ENCODE data around the gene DDX27.

The DDX27 gene

GRCh38 chr20:49286689-49287551, 67.7 kb downstream of the DDX27 start:
- no peaks in the 10 kb centered on the region for H3K27me3 ChIP-seq (ENCODE audit: control insufficient read depth in 5 of 5, insufficient read depth in 4 of 5, low read length in 5 of 5)
- H3K27ac ChIP-seq (ENCODE audit: low read depth, low read length) = no peak overlapping the region
- peaks cover 67 to 93% (median 89%) of the 10 kb centered on the region in 5 donors for H3K36me3 ChIP-seq (ENCODE audit: control insufficient read depth in 5 of 5, insufficient read depth in 5 of 5, low read length in 5 of 5)
- peaks cover 13 to 36% (median 25%) of the 10 kb centered on the region in 5 donors for H3K9me3 ChIP-seq (ENCODE audit: control insufficient read depth in 5 of 5, low read length in 5 of 5)
- no peak overlapping the region for H3K9ac ChIP-seq (ENCODE audit: low read length in 5 of 5)
- H3K4me1 ChIP-seq (ENCODE audit: control insufficient read depth in 5 of 5, insufficient read depth in 5 of 5, low read length in 5 of 5) = peaks cover 0 to 24% (median 17%) of the 10 kb centered on the region in 5 donors
- peak overlapping the region in 4 of 5 donors; percentile 1 to 35 (median 12) for H3K4me3 ChIP-seq (ENCODE audit: low read depth in 1 of 5, low read length in 5 of 5)

GRCh38 chr20:49287555-49288249, 68.5 kb downstream of the DDX27 start:
- H3K4me3 ChIP-seq (ENCODE audit: low read depth in 1 of 5, low read length in 5 of 5) = peak overlapping the region in 1 of 5 donors; percentile 35
- no peaks in the 10 kb centered on the region for H3K27me3 ChIP-seq (ENCODE audit: control insufficient read depth in 5 of 5, insufficient read depth in 4 of 5, low read length in 5 of 5)
- H3K9ac ChIP-seq (ENCODE audit: low read length in 5 of 5) = no peak overlapping the region
- no peak overlapping the region for H3K27ac ChIP-seq (ENCODE audit: low read depth, low read length)
- H3K36me3 ChIP-seq (ENCODE audit: control insufficient read depth in 5 of 5, insufficient read depth in 5 of 5, low read length in 5 of 5) = peaks cover 64 to 90% (median 81%) of the 10 kb centered on the region in 5 donors
- H3K4me1 ChIP-seq (ENCODE audit: control insufficient read depth in 5 of 5, insufficient read depth in 5 of 5, low read length in 5 of 5) = peaks cover 0 to 20% (median 13%) of the 10 kb centered on the region in 5 donors
- peaks cover 13 to 32% (median 25%) of the 10 kb centered on the region in 5 donors for H3K9me3 ChIP-seq (ENCODE audit: control insufficient read depth in 5 of 5, low read length in 5 of 5)

GRCh38 chr20:49288250-49288751, 69.1 kb downstream of the DDX27 start:
- Histone ChIP-seq H3K36me3 (ENCODE audit: control insufficient read depth in 5 of 5, insufficient read depth in 5 of 5, low read length in 5 of 5) (peaks cover 59 to 84% (median 75%) of the 10 kb centered on the region in 5 donors), H3K4me3 (ENCODE audit: low read depth in 1 of 5, low read length in 5 of 5) (no peak overlapping the region), H3K4me1 (ENCODE audit: control insufficient read depth in 5 of 5, insufficient read depth in 5 of 5, low read length in 5 of 5) (peaks cover 0 to 14% (median 8%) of the 10 kb centered on the region in 5 donors), H3K27ac (ENCODE audit: low read depth, low read length) (no peak overlapping the region), H3K9me3 (ENCODE audit: control insufficient read depth in 5 of 5, low read length in 5 of 5) (peaks cover 13 to 31% (median 25%) of the 10 kb centered on the region in 5 donors), H3K27me3 (ENCODE audit: control insufficient read depth in 5 of 5, insufficient read depth in 4 of 5, low read length in 5 of 5) (no peaks in the 10 kb centered on the region), H3K9ac (ENCODE audit: low read length in 5 of 5) (no peak overlapping the region)

DNA sequence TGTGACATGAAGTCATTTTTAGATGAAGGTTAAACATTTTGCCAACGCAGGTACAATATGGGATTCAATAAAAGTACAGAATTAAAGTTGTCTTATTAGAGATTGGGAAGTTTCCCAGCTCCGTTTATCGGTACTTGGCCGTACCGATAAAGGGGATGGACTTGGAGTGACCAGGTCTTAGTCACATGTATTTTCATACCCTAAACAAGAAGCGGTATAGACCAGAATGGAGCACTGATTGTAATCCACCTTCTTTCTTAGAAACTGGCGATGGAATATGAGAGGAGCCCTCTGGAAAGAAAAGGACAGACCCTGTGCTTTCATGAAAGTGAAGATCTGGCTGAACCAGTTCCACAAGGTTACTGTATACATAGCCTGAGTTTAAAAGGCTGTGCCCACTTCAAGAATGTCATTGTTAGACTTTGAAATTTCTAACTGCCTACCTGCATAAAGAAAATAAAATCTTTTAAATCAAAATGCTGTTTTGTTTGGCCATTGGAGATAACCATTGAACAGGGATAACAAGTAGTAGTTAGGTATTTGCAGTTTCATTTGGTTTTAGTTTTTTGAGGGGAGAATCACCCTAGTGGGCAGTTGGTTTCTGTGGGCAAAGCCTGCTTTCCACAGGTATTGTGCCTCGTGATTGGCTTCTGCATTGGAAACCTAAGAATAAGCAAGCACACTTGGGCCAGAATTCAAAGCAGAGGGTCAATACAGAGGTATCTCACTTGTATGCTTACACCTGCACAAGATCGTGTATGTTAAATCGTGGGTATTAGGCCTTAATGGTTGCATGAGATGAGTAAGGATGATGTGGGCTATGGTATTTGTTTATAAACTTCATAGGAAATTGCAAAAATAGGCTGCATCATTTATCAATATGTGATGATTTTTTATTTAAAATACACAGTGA, 69.8 kb downstream of the DDX27 start:
- no peak overlapping the region for H3K27ac ChIP-seq (ENCODE audit: low read depth, low read length)
- H3K36me3 ChIP-seq (ENCODE audit: control insufficient read depth in 5 of 5, insufficient read depth in 5 of 5, low read length in 5 of 5) = peaks cover 53 to 77% (median 68%) of the 10 kb centered on the region in 5 donors
- H3K9ac ChIP-seq (ENCODE audit: low read length in 5 of 5) = no peak overlapping the region
- no peaks in the 10 kb centered on the region for H3K27me3 ChIP-seq (ENCODE audit: control insufficient read depth in 5 of 5, insufficient read depth in 4 of 5, low read length in 5 of 5)
- no peak overlapping the region for H3K4me3 ChIP-seq (ENCODE audit: low read depth in 1 of 5, low read length in 5 of 5)
- H3K9me3 ChIP-seq (ENCODE audit: control insufficient read depth in 5 of 5, low read length in 5 of 5) = peaks cover 13 to 28% (median 25%) of the 10 kb centered on the region in 5 donors
- peaks cover 0 to 11% (median 5%) of the 10 kb centered on the region in 5 donors for H3K4me1 ChIP-seq (ENCODE audit: control insufficient read depth in 5 of 5, insufficient read depth in 5 of 5, low read length in 5 of 5)

DNA sequence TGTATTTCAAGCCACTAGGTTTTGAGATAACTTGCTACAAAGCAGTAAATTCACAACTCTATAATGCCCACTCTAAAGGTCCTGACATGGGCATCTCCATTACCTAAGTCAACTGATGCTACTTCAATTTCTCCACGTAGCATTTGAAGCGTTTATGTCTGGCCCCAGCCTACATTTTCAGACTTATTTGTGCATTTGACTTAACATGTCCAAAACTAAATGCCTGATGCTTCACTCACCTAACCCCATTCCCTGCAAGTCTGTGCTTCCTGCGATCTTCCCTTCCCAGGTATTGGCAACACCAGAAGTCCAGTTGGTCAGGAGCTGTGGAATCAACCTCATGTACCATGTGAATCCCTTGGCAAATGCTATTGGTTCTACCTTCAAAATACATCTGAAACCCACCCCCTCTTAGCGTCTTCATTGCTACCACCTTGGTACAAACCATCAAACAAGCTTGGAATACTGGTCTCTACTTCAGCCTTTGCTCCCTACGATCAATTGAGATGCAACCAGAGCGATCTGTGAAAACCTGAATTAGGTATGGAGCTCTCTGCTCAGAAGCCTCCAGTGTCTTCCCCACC, 71.5 kb downstream of the DDX27 start:
- Histone ChIP-seq H3K9ac (ENCODE audit: low read length in 5 of 5) (no peak overlapping the region), H3K4me1 (ENCODE audit: control insufficient read depth in 5 of 5, insufficient read depth in 5 of 5, low read length in 5 of 5) (peaks cover 0 to 11% (median 4%) of the 10 kb centered on the region in 5 donors), H3K36me3 (ENCODE audit: control insufficient read depth in 5 of 5, insufficient read depth in 5 of 5, low read length in 5 of 5) (peaks cover 40 to 61% (median 54%) of the 10 kb centered on the region in 5 donors), H3K4me3 (ENCODE audit: low read depth in 1 of 5, low read length in 5 of 5) (no peak overlapping the region), H3K27me3 (ENCODE audit: control insufficient read depth in 5 of 5, insufficient read depth in 4 of 5, low read length in 5 of 5) (no peaks in the 10 kb centered on the region), H3K27ac (ENCODE audit: low read depth, low read length) (no peak overlapping the region), H3K9me3 (ENCODE audit: control insufficient read depth in 5 of 5, low read length in 5 of 5) (peaks cover 13 to 22% (median 21%) of the 10 kb centered on the region in 5 donors)

DNA sequence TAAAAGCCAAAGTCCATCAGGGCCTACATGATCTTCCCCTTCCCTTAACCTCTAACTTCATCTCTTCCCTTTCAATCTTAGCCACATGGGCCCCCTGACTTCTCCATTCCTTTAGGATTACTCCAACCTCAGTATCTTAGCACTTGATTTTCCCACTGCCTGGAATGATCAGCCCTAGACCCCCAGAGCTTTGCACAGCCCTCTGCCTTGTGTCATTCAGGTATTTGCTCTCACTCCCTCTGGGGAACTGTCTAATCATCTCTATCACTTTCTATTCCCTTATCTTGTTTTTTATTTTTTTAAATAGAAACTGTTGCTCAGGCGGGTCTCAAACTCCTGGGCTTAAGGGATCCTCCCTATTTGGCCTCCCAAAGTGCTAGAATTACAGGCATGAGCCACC, 72.0 kb downstream of the DDX27 start:
- Histone ChIP-seq H3K27ac (ENCODE audit: low read depth, low read length) (no peak overlapping the region), H3K36me3 (ENCODE audit: control insufficient read depth in 5 of 5, insufficient read depth in 5 of 5, low read length in 5 of 5) (peaks cover 37 to 56% (median 49%) of the 10 kb centered on the region in 5 donors), H3K4me3 (ENCODE audit: low read depth in 1 of 5, low read length in 5 of 5) (no peak overlapping the region), H3K9me3 (ENCODE audit: control insufficient read depth in 5 of 5, low read length in 5 of 5) (peaks cover 10 to 17% (median 16%) of the 10 kb centered on the region in 5 donors), H3K4me1 (ENCODE audit: control insufficient read depth in 5 of 5, insufficient read depth in 5 of 5, low read length in 5 of 5) (peaks cover 0 to 11% (median 4%) of the 10 kb centered on the region in 5 donors), H3K27me3 (ENCODE audit: control insufficient read depth in 5 of 5, insufficient read depth in 4 of 5, low read length in 5 of 5) (no peaks in the 10 kb centered on the region), H3K9ac (ENCODE audit: low read length in 5 of 5) (no peak overlapping the region)

- Histone ChIP-seq H3K4me3 (ENCODE audit: low read depth in 1 of 5, low read length in 5 of 5) (no peak overlapping the region), H3K27ac (ENCODE audit: low read depth, low read length) (no peak overlapping the region), H3K9me3 (ENCODE audit: control insufficient read depth in 5 of 5, low read length in 5 of 5) (peaks cover 2 to 9% (median 8%) of the 10 kb centered on the region in 5 donors), H3K4me1 (ENCODE audit: control insufficient read depth in 5 of 5, insufficient read depth in 5 of 5, low read length in 5 of 5) (peaks cover 0 to 11% (median 4%) of the 10 kb centered on the region in 5 donors), H3K9ac (ENCODE audit: low read length in 5 of 5) (no peak overlapping the region), H3K27me3 (ENCODE audit: control insufficient read depth in 5 of 5, insufficient read depth in 4 of 5, low read length in 5 of 5) (no peaks in the 10 kb centered on the region), H3K36me3 (ENCODE audit: control insufficient read depth in 5 of 5, insufficient read depth in 5 of 5, low read length in 5 of 5) (peaks cover 32 to 48% (median 41%) of the 10 kb centered on the region in 5 donors)
These were observed 72.8 kb downstream of the DDX27 start for GRCh38 chr20:49292010-49292409.

GRCh38 chr20:49293122-49293521, 73.9 kb downstream of the DDX27 start:
- Histone ChIP-seq H3K27ac (ENCODE audit: low read depth, low read length) (no peak overlapping the region), H3K4me3 (ENCODE audit: low read depth in 1 of 5, low read length in 5 of 5) (no peak overlapping the region), H3K27me3 (ENCODE audit: control insufficient read depth in 5 of 5, insufficient read depth in 4 of 5, low read length in 5 of 5) (no peaks in the 10 kb centered on the region), H3K4me1 (ENCODE audit: control insufficient read depth in 5 of 5, insufficient read depth in 5 of 5, low read length in 5 of 5) (peaks cover 0 to 16% (median 6%) of the 10 kb centered on the region in 5 donors), H3K36me3 (ENCODE audit: control insufficient read depth in 5 of 5, insufficient read depth in 5 of 5, low read length in 5 of 5) (peaks cover 21 to 36% (median 32%) of the 10 kb centered on the region in 5 donors), H3K9ac (ENCODE audit: low read length in 5 of 5) (no peak overlapping the region), H3K9me3 (ENCODE audit: control insufficient read depth in 5 of 5, low read length in 5 of 5) (no peaks in the 10 kb centered on the region)

Data from subcutaneous abdominal adipose tissue (tissue), 5 donors.